Measurements from ENCODE around the gene MT1F.
"Not testable (repeated sequence)": the region's sequence is repeated elsewhere in the genome, so short reads cannot be mapped to it uniquely, and the experiment has no call there.

Gene MT1F

GRCh38 chr16:56669005-56669839 lies 11.5 kb downstream of the MT1F start, which contains the start of gene MT1H:
Gene MT1H (plus strand): TSS chr16:56669814. CDS start chr16:56669885, 71 bp downstream.
- DNase-seq (ENCODE audit: low read depth) = no peak
- Histone ChIP-seq H3K4me3 (ENCODE audit: low read length) (no peak within 1 kb of the TSS), H3K27me3 (replicated peaks; ENCODE audit: control insufficient read depth, insufficient read depth, low read length) (peaks cover 35% of the 10 kb centered on the region)

GRCh38 chr16:56669840-56670619 lies 12.3 kb downstream of the MT1F start:
- H3K27me3 ChIP-seq (replicated peaks; ENCODE audit: control insufficient read depth, insufficient read depth, low read length) = peaks cover 35% of the 10 kb centered on the region
- H3K36me3 ChIP-seq (ENCODE audit: control insufficient read depth, insufficient read depth, low read length, severe bottlenecking) = no peaks in the 10 kb centered on the region
- no peaks in the 10 kb centered on the region for H3K9me3 ChIP-seq (ENCODE audit: control insufficient read depth, low read length)
- peaks cover 7% of the 10 kb centered on the region for H3K4me1 ChIP-seq (ENCODE audit: control insufficient read depth, insufficient read depth, low read length)
- no peak for DNase-seq (ENCODE audit: low read depth)
- H3K9ac ChIP-seq (ENCODE audit: low read length) = no peak overlapping the region
- no peak overlapping the region for H3K4me3 ChIP-seq (ENCODE audit: low read length)

More at GRCh38 chr16:56669005-56669839, 11.5 kb downstream of the MT1F start, which contains the start of gene MT1H:
- H3K36me3 ChIP-seq (ENCODE audit: control insufficient read depth, insufficient read depth, low read length, severe bottlenecking) = no peaks in the 10 kb centered on the region
- no peak within 1 kb of the TSS for H3K9ac ChIP-seq (ENCODE audit: low read length)
- no peaks in the 10 kb centered on the region for H3K9me3 ChIP-seq (ENCODE audit: control insufficient read depth, low read length)
- peaks cover 7% of the 10 kb centered on the region for H3K4me1 ChIP-seq (ENCODE audit: control insufficient read depth, insufficient read depth, low read length)

GRCh38 chr16:56670620-56670934 lies 12.8 kb downstream of the MT1F start:
- no peak overlapping the region for H3K4me3 ChIP-seq (ENCODE audit: low read length)
- H3K9ac ChIP-seq (ENCODE audit: low read length) = no peak overlapping the region
- no peaks in the 10 kb centered on the region for H3K36me3 ChIP-seq (ENCODE audit: control insufficient read depth, insufficient read depth, low read length, severe bottlenecking)
- H3K27me3 ChIP-seq (replicated peaks; ENCODE audit: control insufficient read depth, insufficient read depth, low read length) = peaks cover 35% of the 10 kb centered on the region
- H3K9me3 ChIP-seq (ENCODE audit: control insufficient read depth, low read length) = no peaks in the 10 kb centered on the region
- no peak for DNase-seq (ENCODE audit: low read depth)
- H3K4me1 ChIP-seq (ENCODE audit: control insufficient read depth, insufficient read depth, low read length) = peaks cover 7% of the 10 kb centered on the region

DNA sequence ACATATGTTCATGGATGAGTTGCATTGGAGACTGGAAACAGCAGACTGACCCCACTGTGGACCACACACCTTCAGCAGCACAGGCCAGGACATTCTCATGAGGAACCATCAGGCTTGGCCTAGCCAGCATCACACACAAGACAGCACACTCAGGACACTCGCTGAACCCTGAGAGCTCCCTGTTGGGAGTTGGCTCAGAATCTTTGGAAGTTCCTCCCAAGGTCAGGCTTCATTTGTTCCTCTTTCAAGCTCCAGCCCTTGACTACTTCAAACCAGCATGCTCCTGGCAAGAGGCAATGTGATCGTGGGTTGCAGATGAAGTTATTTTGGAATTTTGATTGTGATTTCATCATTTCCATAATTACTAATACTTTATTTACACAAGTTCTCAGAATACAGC lies 13.9 kb downstream of the MT1F start:
- not testable (repeated sequence) for H3K9ac ChIP-seq (ENCODE audit: low read length); H3K9me3 ChIP-seq (ENCODE audit: control insufficient read depth, low read length); H3K36me3 ChIP-seq (ENCODE audit: control insufficient read depth, insufficient read depth, low read length, severe bottlenecking); H3K4me1 ChIP-seq (ENCODE audit: control insufficient read depth, insufficient read depth, low read length); H3K4me3 ChIP-seq (ENCODE audit: low read length); DNase-seq (ENCODE audit: low read depth)
- peaks cover 35% of the 10 kb centered on the region for H3K27me3 ChIP-seq (replicated peaks; ENCODE audit: control insufficient read depth, insufficient read depth, low read length)

- H3K4me3 ChIP-seq (ENCODE audit: low read length); H3K4me1 ChIP-seq (ENCODE audit: control insufficient read depth, insufficient read depth, low read length); DNase-seq (ENCODE audit: low read depth); H3K9ac ChIP-seq (ENCODE audit: low read length); H3K36me3 ChIP-seq (ENCODE audit: control insufficient read depth, insufficient read depth, low read length, severe bottlenecking); H3K9me3 ChIP-seq (ENCODE audit: control insufficient read depth, low read length): not testable (repeated sequence)
- H3K27me3 ChIP-seq (replicated peaks; ENCODE audit: control insufficient read depth, insufficient read depth, low read length) = peaks cover 34% of the 10 kb centered on the region
Observed at GRCh38 chr16:56672171-56672570, 14.4 kb downstream of the MT1F start.

DNA sequence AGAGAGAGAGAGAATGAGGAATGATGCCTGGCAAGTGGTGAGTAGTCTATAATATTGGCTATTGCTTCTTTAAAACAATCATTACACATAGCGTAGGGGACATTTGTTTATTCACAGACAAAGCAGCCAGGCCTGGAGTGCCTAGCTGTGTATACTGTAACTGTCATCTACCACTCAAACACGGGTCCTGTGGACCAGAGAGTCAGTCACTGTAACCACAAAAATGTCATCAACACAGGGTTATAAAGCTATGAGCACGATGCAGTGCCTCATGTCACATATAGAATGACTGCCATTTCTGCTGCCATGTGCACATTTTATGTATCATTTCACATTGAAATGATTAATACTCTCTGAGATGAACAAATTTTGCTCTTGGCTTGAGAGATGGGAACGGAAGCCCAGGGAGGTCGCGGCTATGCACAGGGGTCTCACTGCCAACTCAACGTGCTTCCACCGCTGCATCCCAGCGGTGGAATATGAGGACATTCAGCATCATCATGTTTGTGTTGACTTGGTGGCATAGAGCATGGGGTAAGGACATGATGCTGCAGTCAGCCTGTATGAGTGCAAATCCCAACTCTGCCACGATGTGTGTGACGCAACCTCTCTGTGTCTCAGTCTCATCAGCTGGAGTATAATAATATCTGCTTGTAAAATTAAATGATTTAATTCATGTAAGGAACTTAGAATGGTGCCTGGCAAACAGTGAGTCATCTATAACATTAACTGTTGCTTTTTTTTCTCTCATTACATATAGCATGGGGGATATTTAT lies 15.2 kb downstream of the MT1F start:
- peaks cover 30% of the 10 kb centered on the region for H3K27me3 ChIP-seq (replicated peaks; ENCODE audit: control insufficient read depth, insufficient read depth, low read length)
- H3K9ac ChIP-seq (ENCODE audit: low read length) = no peak overlapping the region
- DNase-seq (ENCODE audit: low read depth) = no peak
- H3K9me3 ChIP-seq (ENCODE audit: control insufficient read depth, low read length) = no peaks in the 10 kb centered on the region
- no peak overlapping the region for H3K4me3 ChIP-seq (ENCODE audit: low read length)
- H3K36me3 ChIP-seq (ENCODE audit: control insufficient read depth, insufficient read depth, low read length, severe bottlenecking) = no peaks in the 10 kb centered on the region
- peaks cover 3% of the 10 kb centered on the region for H3K4me1 ChIP-seq (ENCODE audit: control insufficient read depth, insufficient read depth, low read length)

DNA sequence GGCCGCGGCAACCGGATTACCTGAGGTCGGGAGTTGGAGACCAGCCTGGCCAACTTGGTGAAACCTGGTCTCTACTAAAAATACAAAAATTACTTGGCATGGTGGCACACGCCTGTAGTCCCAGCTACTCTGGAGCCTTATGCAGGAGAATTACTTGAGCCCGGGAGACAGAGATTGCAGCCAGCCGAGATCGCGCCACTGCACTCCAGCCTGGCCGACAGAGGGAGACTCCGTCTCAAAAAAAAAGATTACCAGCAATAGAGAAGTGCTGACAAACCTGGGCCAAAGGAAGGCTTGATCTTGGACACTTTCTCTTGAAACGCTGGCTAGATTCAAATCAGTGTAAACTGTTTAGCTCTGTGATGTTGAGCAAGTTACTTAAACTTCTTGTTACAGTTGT lies 16.2 kb downstream of the MT1F start:
- no peaks in the 10 kb centered on the region for H3K36me3 ChIP-seq (ENCODE audit: control insufficient read depth, insufficient read depth, low read length, severe bottlenecking)
- no peaks in the 10 kb centered on the region for H3K9me3 ChIP-seq (ENCODE audit: control insufficient read depth, low read length)
- peaks cover 20% of the 10 kb centered on the region for H3K27me3 ChIP-seq (replicated peaks; ENCODE audit: control insufficient read depth, insufficient read depth, low read length)
- DNase-seq (ENCODE audit: low read depth) = no peak
- H3K4me3 ChIP-seq (ENCODE audit: low read length) = no peak overlapping the region
- no peak overlapping the region for H3K9ac ChIP-seq (ENCODE audit: low read length)
- H3K4me1 ChIP-seq (ENCODE audit: control insufficient read depth, insufficient read depth, low read length) = no peaks in the 10 kb centered on the region

- not testable (repeated sequence) for H3K9ac ChIP-seq (ENCODE audit: low read length); DNase-seq (ENCODE audit: low read depth); H3K4me1 ChIP-seq (ENCODE audit: control insufficient read depth, insufficient read depth, low read length); H3K36me3 ChIP-seq (ENCODE audit: control insufficient read depth, insufficient read depth, low read length, severe bottlenecking); H3K9me3 ChIP-seq (ENCODE audit: control insufficient read depth, low read length); H3K4me3 ChIP-seq (ENCODE audit: low read length)
- H3K27me3 ChIP-seq (replicated peaks; ENCODE audit: control insufficient read depth, insufficient read depth, low read length) = peaks cover 14% of the 10 kb centered on the region
Observed at GRCh38 chr16:56674570-56674969, 16.8 kb downstream of the MT1F start.

DNA sequence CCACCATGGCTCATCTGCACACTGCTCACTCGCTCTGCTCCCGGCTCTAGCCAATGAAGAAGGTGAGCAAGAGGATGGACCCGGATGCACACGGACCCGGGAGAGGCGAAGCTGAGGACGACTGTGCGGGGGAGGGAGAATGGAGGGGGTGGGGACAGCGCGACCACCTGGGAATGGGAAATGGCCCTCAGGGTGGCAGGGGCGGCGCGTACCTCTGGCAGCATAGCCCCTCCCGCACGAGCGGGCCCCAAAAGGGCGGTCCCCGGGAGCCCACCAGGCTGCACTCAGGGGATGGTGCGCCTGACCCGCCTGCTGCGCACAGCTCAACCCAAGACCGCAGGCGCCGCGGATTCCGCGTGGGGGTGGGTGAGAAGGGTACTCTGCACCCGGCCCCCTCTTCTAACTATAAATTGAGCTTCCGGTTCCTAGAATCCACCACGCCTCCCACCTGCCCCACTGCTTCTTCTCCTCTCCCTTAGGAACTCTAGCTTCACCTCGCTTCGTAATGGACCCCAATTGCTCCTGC lies 18.0 kb downstream of the MT1F start:
- no peak overlapping the region for H3K4me3 ChIP-seq (ENCODE audit: low read length)
- no peaks in the 10 kb centered on the region for H3K36me3 ChIP-seq (ENCODE audit: control insufficient read depth, insufficient read depth, low read length, severe bottlenecking)
- no peak for DNase-seq (ENCODE audit: low read depth)
- H3K9me3 ChIP-seq (ENCODE audit: control insufficient read depth, low read length) = no peaks in the 10 kb centered on the region
- H3K9ac ChIP-seq (ENCODE audit: low read length) = no peak overlapping the region
- peaks cover 7% of the 10 kb centered on the region for H3K27me3 ChIP-seq (replicated peaks; ENCODE audit: control insufficient read depth, insufficient read depth, low read length)
- H3K4me1 ChIP-seq (ENCODE audit: control insufficient read depth, insufficient read depth, low read length) = no peaks in the 10 kb centered on the region

- no peaks in the 10 kb centered on the region for H3K36me3 ChIP-seq (ENCODE audit: control insufficient read depth, insufficient read depth, low read length, severe bottlenecking)
- DNase-seq (ENCODE audit: low read depth) = no peak
- H3K27me3 ChIP-seq (replicated peaks; ENCODE audit: control insufficient read depth, insufficient read depth, low read length) = peaks cover 7% of the 10 kb centered on the region
- no peaks in the 10 kb centered on the region for H3K9me3 ChIP-seq (ENCODE audit: control insufficient read depth, low read length)
- H3K4me1 ChIP-seq (ENCODE audit: control insufficient read depth, insufficient read depth, low read length) = peaks cover 8% of the 10 kb centered on the region
- no peak overlapping the region for H3K4me3 ChIP-seq (ENCODE audit: low read length)
- H3K9ac ChIP-seq (ENCODE audit: low read length) = no peak overlapping the region
Observed at GRCh38 chr16:56677474-56677873, 19.7 kb downstream of the MT1F start.

All from adipocyte (in vitro differentiated cells).